ENCODE data around the gene CA9. TPM values are rescaled to one million over a fixed set of nuclear protein-coding genes. Genes with fewer than 3 reads are reported as not detected.
"Not testable (repeated sequence)": the region's sequence is repeated elsewhere in the genome, so short reads cannot be mapped to it uniquely, and the experiment has no call there.

Gene CA9
- 100 to 1,000 TPM in 1 of 4 donors, 1 to 10 TPM in 2, under 1 TPM in 1; 0.09 to 172 (median 4.4) TPM for polyA plus RNA-seq
- long read RNA-seq, donor 1, partial matches to known transcripts: 533 of 759 reads
- long read RNA-seq, donor 1, other reads (novel, unspliced or antisense): 226 of 759 reads
- long read RNA-seq, donor 2: 0 reads
- long read RNA-seq, donor 3, partial matches to known transcripts: 441 of 780 reads
- long read RNA-seq, donor 3, other reads (novel, unspliced or antisense): 339 of 780 reads
- long read RNA-seq, donor 4, partial matches to known transcripts: 20 of 20 reads
- long read RNA-seq, donor 4, other reads (novel, unspliced or antisense): 0 of 20 reads
- long read RNA-seq, donor 5, partial matches to known transcripts: 0 of 1 reads
- long read RNA-seq, donor 5, other reads (novel, unspliced or antisense): 0 of 1 reads
- long read RNA-seq, donor 6: 0 reads
- long read RNA-seq, donor 7, partial matches to known transcripts: 0 of 2 reads
- long read RNA-seq, donor 7, other reads (novel, unspliced or antisense): 0 of 2 reads
- long read RNA-seq, donor 8: 0 reads
- long read RNA-seq, donor 9: 0 reads
- long read RNA-seq, donor 10, partial matches to known transcripts: 1,400 of 2,421 reads
- long read RNA-seq, donor 10, other reads (novel, unspliced or antisense): 1,020 of 2,421 reads

- Histone ChIP-seq H3K9me3 (ENCODE audit: control insufficient read depth in 2 of 2, insufficient read depth in 1 of 2, low read depth in 1 of 2, low read length in 1 of 2) (no peaks in the 10 kb centered on the region), H3K4me3 (ENCODE audit: low read depth in 1 of 3, low read length in 3 of 3) (no peak within 1 kb of the TSS), H3K36me3 (ENCODE audit: control insufficient read depth in 3 of 3, insufficient read depth in 2 of 3, low read depth in 1 of 3, low read length in 3 of 3) (no peaks in the 10 kb centered on the region), H3K27ac (ENCODE audit: low read depth in 1 of 3, low read length in 2 of 3) (peak within 1 kb of the TSS in 2 of 3 donors; percentile 24 to 48), H3K4me1 (ENCODE audit: control insufficient read depth in 3 of 3, insufficient read depth in 2 of 3, low read depth in 1 of 3, low read length in 2 of 3) (peaks cover 3 to 20% (median 5%) of the 10 kb centered on the region in 3 donors), H3K27me3 (ENCODE audit: control insufficient read depth in 3 of 3, insufficient read depth in 3 of 3, low read length in 3 of 3) (peaks cover 0 to 12% (median 0%) of the 10 kb centered on the region in 3 donors)
- peak in 1 of 2 donors; percentile 79 for DNase-seq
- no peak for FAIRE-seq
- 12 to 49% (median 26%) methylated on average over 10 of the region's 10 CpGs for WGBS, 3 donors
These were observed at the start of gene CA9 for GRCh38 chr9:35673132-35674024. Gene CA9, plus strand, starts transcription at chr9:35673928. Its CDS starts 32 bp downstream, at chr9:35673960.

- H3K36me3 ChIP-seq (ENCODE audit: control insufficient read depth in 3 of 3, insufficient read depth in 2 of 3, low read depth in 1 of 3, low read length in 3 of 3): no peaks in the 10 kb centered on the region
- WGBS, 3 donors: 81 to 90% (median 89%) methylated on average over 2 of the region's 2 CpGs
- H3K27ac ChIP-seq (ENCODE audit: low read depth in 1 of 3, low read length in 2 of 3): no peak overlapping the region
- no peaks in the 10 kb centered on the region for H3K27me3 ChIP-seq (ENCODE audit: control insufficient read depth in 3 of 3, insufficient read depth in 3 of 3, low read length in 3 of 3)
- FAIRE-seq: no peak
- peaks cover 0 to 7% (median 0%) of the 10 kb centered on the region in 3 donors for H3K4me1 ChIP-seq (ENCODE audit: control insufficient read depth in 3 of 3, insufficient read depth in 2 of 3, low read depth in 1 of 3, low read length in 2 of 3)
- H3K4me3 ChIP-seq (ENCODE audit: low read depth in 1 of 3, low read length in 3 of 3): no peak overlapping the region
- DNase-seq: no peak
- no peaks in the 10 kb centered on the region for H3K9me3 ChIP-seq (ENCODE audit: control insufficient read depth in 2 of 2, insufficient read depth in 1 of 2, low read depth in 1 of 2, low read length in 1 of 2)
These were observed 46.2 kb upstream of the CA9 start for GRCh38 chr9:35627575-35627974.

GRCh38 chr9:35628389-35628991 is 45.2 kb upstream of the CA9 start:
- FAIRE-seq: no peak
- Histone ChIP-seq H3K9me3 (ENCODE audit: control insufficient read depth in 2 of 2, insufficient read depth in 1 of 2, low read depth in 1 of 2, low read length in 1 of 2) (no peaks in the 10 kb centered on the region), H3K36me3 (ENCODE audit: control insufficient read depth in 3 of 3, insufficient read depth in 2 of 3, low read depth in 1 of 3, low read length in 3 of 3) (no peaks in the 10 kb centered on the region), H3K4me3 (ENCODE audit: low read depth in 1 of 3, low read length in 3 of 3) (no peak overlapping the region), H3K27me3 (ENCODE audit: control insufficient read depth in 3 of 3, insufficient read depth in 3 of 3, low read length in 3 of 3) (no peaks in the 10 kb centered on the region), H3K27ac (ENCODE audit: low read depth in 1 of 3, low read length in 2 of 3) (no peak overlapping the region), H3K4me1 (ENCODE audit: control insufficient read depth in 3 of 3, insufficient read depth in 2 of 3, low read depth in 1 of 3, low read length in 2 of 3) (peaks cover 0 to 7% (median 0%) of the 10 kb centered on the region in 3 donors)
- 96 to 97% (median 97%) methylated on average over 6 of the region's 6 CpGs for WGBS, 3 donors
- DNase-seq: no peak

GRCh38 chr9:35629597-35629996 is 44.1 kb upstream of the CA9 start:
- FAIRE-seq (no peak), DNase-seq (no peak)
- Histone ChIP-seq H3K36me3 (ENCODE audit: control insufficient read depth in 3 of 3, insufficient read depth in 2 of 3, low read depth in 1 of 3, low read length in 3 of 3) (no peaks in the 10 kb centered on the region), H3K27ac (ENCODE audit: low read depth in 1 of 3, low read length in 2 of 3) (no peak overlapping the region), H3K4me3 (ENCODE audit: low read depth in 1 of 3, low read length in 3 of 3) (no peak overlapping the region), H3K4me1 (ENCODE audit: control insufficient read depth in 3 of 3, insufficient read depth in 2 of 3, low read depth in 1 of 3, low read length in 2 of 3) (peaks cover 0 to 4% (median 0%) of the 10 kb centered on the region in 3 donors), H3K9me3 (ENCODE audit: control insufficient read depth in 2 of 2, insufficient read depth in 1 of 2, low read depth in 1 of 2, low read length in 1 of 2) (no peaks in the 10 kb centered on the region), H3K27me3 (ENCODE audit: control insufficient read depth in 3 of 3, insufficient read depth in 3 of 3, low read length in 3 of 3) (no peaks in the 10 kb centered on the region)
- WGBS, 3 donors: 89 to 93% (median 90%) methylated on average over 5 of the region's 5 CpGs

- FAIRE-seq: no peak
- Histone ChIP-seq H3K4me1 (ENCODE audit: control insufficient read depth in 3 of 3, insufficient read depth in 2 of 3, low read depth in 1 of 3, low read length in 2 of 3) (no peaks in the 10 kb centered on the region), H3K9me3 (ENCODE audit: control insufficient read depth in 2 of 2, insufficient read depth in 1 of 2, low read depth in 1 of 2, low read length in 1 of 2) (peaks cover 0 to 5% of the 10 kb centered on the region in 2 donors), H3K27ac (ENCODE audit: low read depth in 1 of 3, low read length in 2 of 3) (peak overlapping the region in 1 of 3 donors; percentile 49), H3K27me3 (ENCODE audit: control insufficient read depth in 3 of 3, insufficient read depth in 3 of 3, low read length in 3 of 3) (no peaks in the 10 kb centered on the region), H3K4me3 (ENCODE audit: low read depth in 1 of 3, low read length in 3 of 3) (no peak overlapping the region), H3K36me3 (ENCODE audit: control insufficient read depth in 3 of 3, insufficient read depth in 2 of 3, low read depth in 1 of 3, low read length in 3 of 3) (peaks cover 0 to 4% (median 0%) of the 10 kb centered on the region in 3 donors)
- DNase-seq: no peak
These were observed 38.0 kb upstream of the CA9 start for GRCh38 chr9:35635730-35636129.

- peak overlapping the region in 1 of 3 donors; percentile 49 for H3K27ac ChIP-seq (ENCODE audit: low read depth in 1 of 3, low read length in 2 of 3)
- FAIRE-seq: no peak
These were observed 37.4 kb upstream of the CA9 start for GRCh38 chr9:35636135-35636876.

GRCh38 chr9:35636877-35637246 is 36.9 kb upstream of the CA9 start:
- 84 to 91% (median 86%) methylated on average over 6 of the region's 6 CpGs for WGBS, 3 donors
- not testable (repeated sequence) for H3K27ac ChIP-seq (ENCODE audit: low read depth in 1 of 3, low read length in 2 of 3)

More at GRCh38 chr9:35636135-35636876, 37.4 kb upstream of the CA9 start:
- no peak for DNase-seq
- H3K27me3 ChIP-seq (ENCODE audit: control insufficient read depth in 3 of 3, insufficient read depth in 3 of 3, low read length in 3 of 3): no peaks in the 10 kb centered on the region
- H3K9me3 ChIP-seq (ENCODE audit: control insufficient read depth in 2 of 2, insufficient read depth in 1 of 2, low read depth in 1 of 2, low read length in 1 of 2): peaks cover 0 to 5% of the 10 kb centered on the region in 2 donors
- H3K4me3 ChIP-seq (ENCODE audit: low read depth in 1 of 3, low read length in 3 of 3): no peak overlapping the region
- WGBS, 3 donors: 81 to 85% (median 85%) methylated on average over 9 of the region's 9 CpGs
- peaks cover 0 to 4% (median 0%) of the 10 kb centered on the region in 3 donors for H3K36me3 ChIP-seq (ENCODE audit: control insufficient read depth in 3 of 3, insufficient read depth in 2 of 3, low read depth in 1 of 3, low read length in 3 of 3)
- no peaks in the 10 kb centered on the region for H3K4me1 ChIP-seq (ENCODE audit: control insufficient read depth in 3 of 3, insufficient read depth in 2 of 3, low read depth in 1 of 3, low read length in 2 of 3)

More at GRCh38 chr9:35636877-35637246, 36.9 kb upstream of the CA9 start:
- H3K27me3 ChIP-seq (ENCODE audit: control insufficient read depth in 3 of 3, insufficient read depth in 3 of 3, low read length in 3 of 3); H3K4me1 ChIP-seq (ENCODE audit: control insufficient read depth in 3 of 3, insufficient read depth in 2 of 3, low read depth in 1 of 3, low read length in 2 of 3); H3K36me3 ChIP-seq (ENCODE audit: control insufficient read depth in 3 of 3, insufficient read depth in 2 of 3, low read depth in 1 of 3, low read length in 3 of 3); FAIRE-seq; H3K4me3 ChIP-seq (ENCODE audit: low read depth in 1 of 3, low read length in 3 of 3); DNase-seq; H3K9me3 ChIP-seq (ENCODE audit: control insufficient read depth in 2 of 2, insufficient read depth in 1 of 2, low read depth in 1 of 2, low read length in 1 of 2): not testable (repeated sequence)
